Spleen (tissue), 7 donors: Measurements from ENCODE around the gene SLC16A14.

Source experiments
- CTCF ChIP-seq, 11 experiments: fragments of 200-600 bp in 7 of 11; fragments of 450-650 bp in 4 of 11; sonication (generic) in 4 of 11; IDR thresholded peaks in 8 of 11; conservative IDR thresholded peaks in 3 of 11; 1 replicate in 7 of 11; 2 replicates in 4 of 11; pipeline versions ENCODE4 v1.4.0 to v1.8.0; 2016 to 2021; ENCODE audit warnings: antibody characterized with exemption in 11 of 11, inconsistent platforms in 4 of 11, mild to moderate bottlenecking in 1 of 11
- POLR2A ChIP-seq, 3 donors: fragments of 450-650 bp; IDR thresholded peaks; one replicate each; pipeline ENCODE4 v1.5.1; 2017; ENCODE audit warnings: antibody characterized with exemption in 3 of 3, mild to moderate bottlenecking in 1 of 3
- POLR2AphosphoS5 ChIP-seq, 3 donors: sonication (generic); formaldehyde crosslinking; IDR thresholded peaks; one replicate each; pipeline ENCODE4 v1.5.1; 2017; ENCODE audit warnings: antibody characterized with exemption in 3 of 3
- donor health status: DM: no; HTN: no; CAD: no; lungs with moderate emphysema.
- donor health status: DM: no; HTN: no; CAD: no.
- donor health status: DM: no; HTN: no; CAD: no.

DNA sequence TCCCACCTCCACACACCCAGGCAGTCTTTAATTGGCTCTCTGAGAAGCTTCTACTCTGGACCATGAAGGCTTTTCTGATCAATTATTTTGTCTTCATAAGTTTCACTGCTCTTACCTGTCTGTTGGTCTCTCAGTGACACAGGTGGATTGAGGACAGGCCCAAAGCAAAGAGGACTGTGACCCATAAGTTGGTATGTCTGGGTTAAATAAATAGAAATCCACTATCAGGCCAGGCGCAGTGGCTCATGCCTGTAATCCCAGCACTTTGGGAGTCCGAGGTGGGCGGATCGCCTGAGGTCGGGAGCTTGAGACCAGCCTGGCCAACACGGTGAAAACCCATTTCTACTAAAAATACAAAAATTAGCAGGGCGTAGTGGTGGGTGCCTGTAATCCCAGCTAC, 2.7 kb upstream of the SLC16A14 start:
- TF ChIP-seq POLR2AphosphoS5 (IDR thresholded peaks at IDR 0.05) (no peak), CTCF (IDR thresholded peaks at IDR 0.05 in 8 of 11, conservative IDR thresholded peaks at IDR 0.05 in 3 of 11) (no peak), POLR2A (IDR thresholded peaks at IDR 0.05) (no peak)
